Colon (tissue), 2 donors: ENCODE measurements around the gene EFR3B.
"Not testable (repeated sequence)": the region's sequence is repeated elsewhere in the genome, so short reads cannot be mapped to it uniquely, and the experiment has no call there.

Source experiments
- FAIRE-seq: peaks from 2 replicates; lab custom pipeline; 2012; peaks lifted over from hg19 to GRCh38; lab: Jason Lieb, UNC
- donor health status: control.
- donor health status: control.

The EFR3B gene

DNA sequence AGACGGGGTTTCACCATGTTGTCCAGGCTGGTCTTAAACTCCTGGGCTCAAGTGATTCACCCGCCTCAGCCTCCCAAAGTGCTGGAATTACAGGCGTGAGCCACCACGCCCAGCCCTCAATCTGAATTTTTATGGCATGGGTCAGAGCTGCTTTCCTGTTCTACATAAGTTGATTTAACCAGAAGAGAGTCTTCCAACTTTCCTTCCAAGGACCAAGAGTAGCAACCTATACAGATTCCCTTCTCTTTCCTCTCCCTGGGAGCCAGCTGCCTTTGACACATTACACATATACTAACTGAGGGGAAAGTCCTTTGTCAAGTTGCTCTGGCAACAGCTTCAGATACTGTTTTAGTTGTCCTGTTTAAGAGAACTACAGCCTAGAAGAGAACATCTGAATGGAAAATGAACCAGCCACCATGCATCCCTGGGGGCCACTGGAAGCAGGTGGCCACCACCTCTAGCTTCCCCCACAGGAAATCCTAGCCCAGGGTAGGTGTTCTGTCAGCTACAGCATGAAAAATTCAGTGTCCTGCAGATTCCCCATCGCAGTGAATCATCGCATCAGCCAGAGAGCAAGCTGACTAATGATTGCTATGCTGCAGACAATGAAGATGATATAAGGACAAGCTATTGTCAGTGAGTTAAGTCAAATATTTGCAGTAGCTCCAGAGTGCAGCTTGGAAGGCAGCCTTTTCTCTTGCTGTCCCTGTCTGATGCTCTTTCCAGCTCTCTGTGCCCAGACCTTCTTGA, 63.6 kb downstream of the EFR3B start:
- FAIRE-seq, result no peak

- FAIRE-seq, result no peak
Observed at GRCh38 chr2:25109822-25110221, 67.9 kb downstream of the EFR3B start.

- no peak for FAIRE-seq
Observed at GRCh38 chr2:25112113-25112512, 70.2 kb downstream of the EFR3B start.

- FAIRE-seq, result no peak
Observed at GRCh38 chr2:25115249-25115883, 73.5 kb downstream of the EFR3B start.

DNA sequence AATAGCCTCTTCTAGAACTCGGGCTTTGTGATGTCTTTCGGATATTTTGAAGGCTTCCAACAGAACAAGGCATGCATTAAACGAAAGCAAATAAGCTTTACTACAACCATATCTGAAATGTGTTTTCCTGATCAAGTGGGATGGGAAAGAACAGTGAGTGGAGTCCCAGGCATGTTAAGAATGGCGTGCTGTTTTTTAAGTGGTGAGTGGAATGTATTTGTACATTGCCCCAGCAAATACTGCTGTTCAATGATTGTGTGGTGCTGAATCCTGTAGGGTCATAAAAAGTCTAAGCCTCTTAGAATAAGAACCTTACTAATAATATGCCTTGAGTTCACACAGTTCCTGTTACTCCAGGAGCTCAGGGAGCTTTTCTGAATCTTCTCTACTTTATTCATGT, 74.0 kb downstream of the EFR3B start:
- FAIRE-seq, result no peak

GRCh38 chr2:25116956-25117355, 75.1 kb downstream of the EFR3B start:
- no peak for FAIRE-seq

GRCh38 chr2:25119263-25119662, 77.4 kb downstream of the EFR3B start:
- no peak for FAIRE-seq

GRCh38 chr2:25122367-25122766, 80.5 kb downstream of the EFR3B start:
- FAIRE-seq, result no peak

DNA sequence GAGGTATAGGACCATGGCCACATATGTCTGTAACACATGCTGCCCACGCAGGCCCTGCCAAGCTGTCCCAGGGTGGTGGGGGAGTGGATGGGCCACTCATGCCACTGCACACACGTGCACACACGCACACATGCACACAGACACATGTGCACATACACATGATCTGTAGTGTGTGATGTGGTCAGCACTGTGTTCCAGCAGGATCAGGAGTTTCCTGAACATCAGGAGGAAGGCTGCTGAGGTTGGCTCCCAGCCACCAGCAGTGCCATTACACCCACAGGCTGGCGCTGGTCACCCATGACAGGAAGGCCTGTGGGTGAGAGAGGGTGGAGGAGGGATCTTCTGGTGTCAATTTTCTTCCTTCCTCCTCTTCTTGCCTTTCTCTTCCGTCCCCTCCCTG, 81.8 kb downstream of the EFR3B start:
- FAIRE-seq, result no peak

DNA sequence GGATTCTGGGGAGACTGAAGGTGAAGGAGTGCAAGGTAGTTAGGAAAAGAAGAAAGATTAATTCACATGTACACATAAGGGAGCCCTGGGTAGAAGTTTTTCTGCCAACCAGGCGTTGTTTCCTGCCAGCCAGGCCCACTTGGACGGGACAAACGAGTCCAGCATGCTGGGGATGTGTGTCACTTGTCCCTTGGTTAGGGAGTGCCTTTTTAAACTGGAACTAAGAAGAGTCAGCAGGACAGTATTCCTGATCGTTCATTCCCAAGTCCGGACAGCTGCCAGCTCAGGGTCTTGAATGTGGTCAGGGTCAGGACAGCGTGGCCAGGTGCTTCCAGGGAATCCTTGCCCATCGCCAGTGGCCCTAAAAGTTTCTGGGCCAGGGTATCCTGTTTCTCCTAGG, 83.3 kb downstream of the EFR3B start:
- no peak for FAIRE-seq

GRCh38 chr2:25125976-25126375, 84.1 kb downstream of the EFR3B start:
- no peak for FAIRE-seq

- not testable (repeated sequence) for FAIRE-seq
Observed at GRCh38 chr2:25127071-25127470, 85.2 kb downstream of the EFR3B start.

GRCh38 chr2:25127646-25128045, 85.8 kb downstream of the EFR3B start:
- no peak for FAIRE-seq

- no peak for FAIRE-seq
Observed at GRCh38 chr2:25129901-25130520, 88.1 kb downstream of the EFR3B start.

GRCh38 chr2:25131253-25131566, 89.3 kb downstream of the EFR3B start:
- FAIRE-seq, result no peak

- FAIRE-seq, result no peak
Observed at GRCh38 chr2:25131567-25132298, 89.9 kb downstream of the EFR3B start.

DNA sequence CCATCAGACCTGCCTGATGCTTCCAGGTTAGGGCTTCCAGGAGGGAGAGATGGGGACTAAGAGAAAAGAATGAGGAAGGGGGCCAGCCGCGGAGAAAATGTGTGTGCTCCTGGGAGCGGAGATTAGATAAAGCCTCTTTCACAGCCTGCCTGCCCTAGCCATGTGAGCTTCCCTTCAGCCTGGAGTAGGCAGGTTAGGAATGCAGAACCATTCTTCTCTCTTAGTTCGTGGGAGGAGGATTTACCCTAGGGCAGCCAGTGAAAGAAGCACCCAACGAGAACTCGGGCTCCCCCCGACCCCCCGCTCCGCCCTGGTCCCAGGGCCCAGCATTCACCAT, 90.4 kb downstream of the EFR3B start:
- FAIRE-seq, result no peak

GRCh38 chr2:25132693-25133092, 90.8 kb downstream of the EFR3B start:
- FAIRE-seq, result no peak

- not testable (repeated sequence) for FAIRE-seq
Observed at GRCh38 chr2:25140535-25140934, 98.7 kb downstream of the EFR3B start.

DNA sequence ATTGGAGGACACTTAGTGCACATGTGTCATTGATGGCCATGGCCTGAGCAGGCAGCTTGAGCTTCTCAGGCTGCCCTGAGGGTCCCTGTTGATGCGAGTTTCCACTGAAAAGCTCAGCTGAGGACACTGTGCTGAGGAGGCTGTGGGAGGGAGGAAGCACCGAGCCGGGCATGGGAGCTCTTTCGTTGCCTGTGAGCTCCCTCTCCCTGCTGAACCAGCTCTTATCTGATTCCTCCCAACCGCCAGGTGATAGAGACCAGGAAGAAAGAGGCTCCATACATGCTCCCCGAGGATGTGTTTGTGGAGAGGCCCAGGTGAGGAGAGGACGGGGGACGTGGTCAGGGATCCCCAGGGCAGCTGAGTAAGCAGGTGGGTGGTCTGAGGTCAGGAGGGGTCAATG, 99.2 kb downstream of the EFR3B start:
- no peak for FAIRE-seq

DNA sequence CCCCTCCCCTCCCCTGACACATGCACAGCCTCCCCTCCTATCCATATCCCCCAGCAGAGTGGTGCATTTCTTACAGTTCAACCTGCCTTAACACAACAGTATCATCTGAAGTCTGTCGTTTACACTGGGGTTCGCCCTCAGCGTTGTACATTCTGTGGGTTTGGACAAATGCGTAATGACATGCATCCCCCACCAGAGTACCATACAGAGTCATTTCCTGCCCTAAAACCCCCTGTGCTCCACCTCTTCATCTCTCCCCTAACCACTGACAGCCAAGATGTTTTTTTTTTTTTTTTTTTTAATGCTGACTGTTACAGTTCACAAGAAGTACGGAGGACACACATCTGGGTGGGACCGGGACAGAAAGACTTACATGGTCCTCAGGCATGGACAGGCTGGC, 103.9 kb downstream of the EFR3B start:
- no peak for FAIRE-seq

DNA sequence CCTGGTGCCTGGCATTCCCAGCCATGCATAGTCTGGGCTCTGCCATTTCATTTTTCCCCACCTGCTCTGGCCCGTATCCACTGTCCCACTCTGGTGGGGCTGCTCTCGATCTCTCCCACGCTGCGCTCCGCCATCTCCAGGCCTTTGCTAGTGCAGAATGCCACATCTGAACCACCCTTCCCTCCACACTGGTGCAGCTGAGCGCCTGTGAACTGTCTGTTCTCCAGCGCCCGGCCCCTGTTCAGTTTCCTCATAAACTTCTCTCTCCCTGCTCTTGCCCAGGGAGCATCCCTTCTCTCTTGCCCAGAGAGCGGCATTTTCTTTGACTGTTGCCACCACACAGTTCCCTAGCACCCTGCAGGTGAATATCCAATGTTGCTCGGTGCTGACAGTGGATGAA, 105.0 kb downstream of the EFR3B start:
- no peak for FAIRE-seq

DNA sequence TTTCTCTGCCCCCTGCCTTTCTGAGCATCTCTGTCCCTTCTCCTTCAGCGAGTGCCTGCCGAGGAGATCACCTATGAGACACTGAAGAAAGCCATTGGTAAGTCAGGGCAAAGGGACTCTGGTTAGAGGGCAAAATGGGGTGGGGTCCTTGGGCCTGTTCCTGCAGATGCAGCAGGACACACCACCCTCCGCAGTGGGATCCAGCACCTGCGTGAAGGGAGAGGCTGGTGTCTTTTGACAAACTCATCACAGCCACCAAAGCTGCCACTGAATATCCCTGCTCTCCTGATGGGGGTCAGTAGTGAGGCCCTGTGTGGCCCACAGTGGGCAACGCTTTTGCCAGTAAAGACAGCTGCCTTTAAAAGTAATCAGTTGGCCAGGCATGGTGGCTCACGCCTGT, 107.8 kb downstream of the EFR3B start:
- FAIRE-seq, result no peak
